RPMI8226 (cell line): Measurements from ENCODE around the gene KRTAP2-2.

ENCODE experiments used
- DNase-seq: peaks from one replicate; pipeline ENCODE4 v3.0.0-alpha.2; 2015

Gene KRTAP2-2

GRCh38 chr17:41020336-41020735 lies 34.7 kb downstream of the KRTAP2-2 start:
- no peak for DNase-seq

GRCh38 chr17:41019415-41019814 lies 35.6 kb downstream of the KRTAP2-2 start:
- DNase-seq: no peak

GRCh38 chr17:41018541-41018940 lies 36.5 kb downstream of the KRTAP2-2 start:
- DNase-seq: no peak

GRCh38 chr17:41016578-41017215 lies 38.3 kb downstream of the KRTAP2-2 start:
- DNase-seq: no peak

- no peak for DNase-seq
These were observed 39.6 kb downstream of the KRTAP2-2 start for GRCh38 chr17:41015454-41015853.

GRCh38 chr17:41013606-41014005 lies 41.4 kb downstream of the KRTAP2-2 start:
- DNase-seq: no peak

GRCh38 chr17:41013181-41013580 lies 41.8 kb downstream of the KRTAP2-2 start:
- DNase-seq: no peak

GRCh38 chr17:41012326-41013120 lies 42.5 kb downstream of the KRTAP2-2 start:
- no peak for DNase-seq

- DNase-seq: no peak
These were observed 44.6 kb downstream of the KRTAP2-2 start for GRCh38 chr17:41010441-41010840.

GRCh38 chr17:41009936-41010335 lies 45.1 kb downstream of the KRTAP2-2 start:
- DNase-seq: no peak

- no peak for DNase-seq
These were observed 45.7 kb downstream of the KRTAP2-2 start for GRCh38 chr17:41009301-41009760.

- peak; percentile 44 for DNase-seq
These were observed 46.2 kb downstream of the KRTAP2-2 start, which contains the start of gene KRTAP3-1 for GRCh38 chr17:41008811-41009210. KRTAP3-1 (minus strand) TSS chr17:41009128; CDS start chr17:41009074, 54 bp downstream.
